Activated CD8-positive, alpha-beta memory T cell treated with anti-CD3 and anti-CD28 coated beads for 1 hour (primary cell): ENCODE measurements around the gene SAMHD1.
A peak's percentile ranks its signal among the peaks of the same experiment; 100 is the strongest.
"Not testable (repeated sequence)": the region's sequence is repeated elsewhere in the genome, so short reads cannot be mapped to it uniquely, and the experiment has no call there.

ENCODE experiments used
- DNase-seq, 2 donors: peaks; one replicate each; pipeline ENCODE4 v3.0.0-alpha.2; 2020; ENCODE audit warnings: low read depth in 1 of 2; ENCODE audit errors: extremely low read depth in 1 of 2

SAMHD1 gene

DNA sequence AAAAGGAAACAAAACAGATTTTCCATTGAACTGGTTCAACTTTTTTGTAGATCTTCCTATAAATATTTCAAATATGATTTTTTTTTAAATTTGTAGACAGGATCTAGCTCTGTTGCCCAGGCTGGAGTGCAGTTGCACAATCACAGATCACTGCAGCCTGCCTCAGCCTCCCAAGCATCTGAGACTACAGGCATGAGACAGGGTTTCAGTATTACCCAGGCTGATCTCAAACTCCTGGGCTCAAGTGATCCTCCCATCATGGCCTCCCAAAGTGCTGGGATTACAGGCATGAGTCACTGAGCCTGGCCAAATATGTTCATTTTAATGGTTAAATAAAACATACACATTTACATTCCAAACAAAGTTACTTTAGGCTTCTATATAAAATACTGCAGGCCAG, 33.6 kb downstream of the SAMHD1 start:
- DNase-seq = no peak

DNA sequence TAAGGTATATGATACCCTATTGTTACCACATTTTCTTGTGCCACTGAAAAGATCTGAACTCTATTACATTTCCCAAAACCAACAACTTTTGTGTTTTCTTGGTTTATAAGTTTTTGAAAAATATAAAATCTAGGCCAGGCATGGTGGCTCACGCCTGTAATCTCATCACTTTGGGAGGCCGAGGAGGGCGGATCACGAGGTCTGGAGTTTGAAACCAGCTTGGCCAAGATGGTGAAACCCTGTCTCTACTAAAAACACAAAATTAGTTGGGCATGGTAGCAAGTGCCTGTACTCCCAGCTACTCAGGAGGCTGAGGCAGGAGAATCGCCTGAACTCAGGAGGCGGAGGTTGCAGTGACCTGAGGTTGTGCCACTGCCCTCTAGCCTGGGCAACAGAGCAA, 34.3 kb downstream of the SAMHD1 start:
- no peak for DNase-seq

DNA sequence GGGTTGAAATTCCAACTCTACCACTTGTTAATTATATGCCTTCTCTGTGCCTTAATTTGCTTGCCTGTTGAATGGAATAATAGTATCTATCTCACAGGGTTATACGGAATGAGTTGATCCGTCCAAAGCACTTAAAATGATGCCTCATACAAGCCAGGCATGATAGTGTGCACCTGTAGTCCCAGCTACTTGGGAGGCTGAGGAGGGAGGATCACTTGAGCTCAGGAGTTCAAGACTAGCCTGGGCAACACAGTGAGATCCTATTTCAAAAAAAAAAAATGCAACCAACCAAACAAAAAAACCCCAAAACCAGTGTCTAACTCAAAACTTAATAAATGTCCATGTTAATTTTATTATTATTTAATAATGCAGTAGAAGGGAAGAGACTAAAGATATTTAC, 35.3 kb downstream of the SAMHD1 start:
- no peak for DNase-seq

DNA sequence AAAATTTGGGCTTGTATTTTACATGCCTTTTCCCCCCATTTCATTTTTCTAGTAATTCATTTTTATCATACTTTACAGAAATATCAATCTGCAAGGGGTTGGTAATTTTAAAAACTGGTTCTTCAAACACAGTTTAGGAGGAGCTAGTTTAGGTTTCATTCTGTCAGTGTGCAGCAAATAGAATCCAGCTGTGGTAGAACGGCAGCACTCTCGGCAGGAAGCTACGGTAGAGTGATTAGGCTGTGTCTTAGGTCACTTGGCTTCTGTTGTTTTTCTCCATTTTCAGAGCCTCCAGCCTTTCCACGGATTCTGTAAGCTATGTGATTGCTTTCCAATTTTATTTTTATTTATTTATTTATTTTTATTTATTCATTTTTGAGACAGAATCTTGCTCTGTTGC, 42.9 kb downstream of the SAMHD1 start:
- no peak for DNase-seq

DNA sequence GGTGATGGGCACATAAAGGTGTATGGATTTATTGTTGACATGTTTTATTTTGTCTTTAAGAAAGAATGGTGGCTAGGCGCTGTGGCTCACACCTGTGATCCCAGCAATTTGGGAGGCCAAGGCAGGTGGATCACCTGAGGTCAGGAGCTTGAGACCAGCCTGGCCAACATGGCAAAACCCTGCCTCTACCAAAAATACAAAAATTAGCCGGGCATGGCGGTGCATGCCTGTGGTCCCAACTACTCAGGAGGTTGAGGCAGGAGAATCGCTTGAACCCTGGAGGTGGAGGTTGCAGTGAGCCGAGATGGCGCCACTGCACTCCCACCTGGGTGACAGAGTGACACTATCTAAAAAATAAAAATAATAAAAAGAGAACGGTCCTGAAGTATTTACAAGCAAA, 45.4 kb downstream of the SAMHD1 start:
- not testable (repeated sequence) for DNase-seq

DNA sequence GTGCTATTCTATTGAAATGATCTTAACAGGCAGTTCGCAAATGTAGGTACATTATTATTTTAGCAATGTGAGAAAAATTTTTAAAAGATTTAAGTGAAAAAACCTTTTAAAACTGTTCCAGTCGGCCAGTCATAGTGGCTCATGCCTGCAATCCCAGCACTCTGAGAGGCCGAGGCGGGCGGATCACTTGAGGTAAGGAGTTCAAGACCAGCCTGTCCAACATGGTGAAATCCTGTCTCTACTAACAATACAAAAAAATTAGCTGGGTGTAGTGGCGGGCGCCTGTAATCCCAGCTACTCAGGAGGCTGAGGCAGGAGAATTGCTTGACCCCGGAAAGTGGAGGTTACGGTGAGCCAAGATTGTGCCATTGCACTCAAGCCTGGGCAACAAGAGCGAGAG, 45.9 kb downstream of the SAMHD1 start:
- DNase-seq = not testable (repeated sequence)

DNA sequence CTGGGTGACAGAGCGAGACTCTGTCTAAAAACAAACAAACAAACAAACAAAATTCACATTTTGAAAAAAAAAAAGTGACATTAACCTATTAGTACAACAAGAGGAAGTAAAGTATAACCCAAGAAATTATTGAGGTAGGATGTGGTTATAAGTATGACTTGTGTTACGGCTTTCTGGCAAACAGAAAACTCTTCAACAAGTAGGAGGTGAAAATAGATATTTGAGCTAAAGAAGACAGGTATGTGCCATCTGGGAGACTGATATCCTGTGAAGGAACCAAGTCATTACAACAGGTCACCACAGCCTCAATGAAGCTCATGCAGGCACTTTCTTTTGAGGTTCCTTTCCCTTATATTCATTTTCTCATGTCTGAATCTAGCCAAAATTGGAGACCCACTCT, 46.8 kb downstream of the SAMHD1 start:
- DNase-seq = no peak

DNA sequence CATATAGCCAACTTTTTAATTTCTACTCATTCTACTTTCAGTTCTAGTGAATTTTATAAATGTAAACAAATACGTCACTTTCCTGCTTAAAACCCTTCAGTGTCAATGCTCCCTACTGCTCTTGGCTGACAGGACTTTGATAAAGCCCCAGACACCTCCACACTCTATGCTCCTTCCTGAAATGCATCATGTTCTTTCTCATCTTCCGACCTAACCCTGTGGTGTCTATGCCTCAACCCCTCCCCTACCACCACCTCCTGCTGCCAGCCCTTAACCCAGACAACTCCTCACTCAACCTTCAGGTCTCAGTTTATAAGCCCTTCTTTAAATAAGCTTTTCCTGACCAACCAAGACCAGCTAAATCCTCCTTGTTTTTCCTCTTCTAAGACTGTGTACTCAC, 56.5 kb downstream of the SAMHD1 start:
- DNase-seq = no peak

DNA sequence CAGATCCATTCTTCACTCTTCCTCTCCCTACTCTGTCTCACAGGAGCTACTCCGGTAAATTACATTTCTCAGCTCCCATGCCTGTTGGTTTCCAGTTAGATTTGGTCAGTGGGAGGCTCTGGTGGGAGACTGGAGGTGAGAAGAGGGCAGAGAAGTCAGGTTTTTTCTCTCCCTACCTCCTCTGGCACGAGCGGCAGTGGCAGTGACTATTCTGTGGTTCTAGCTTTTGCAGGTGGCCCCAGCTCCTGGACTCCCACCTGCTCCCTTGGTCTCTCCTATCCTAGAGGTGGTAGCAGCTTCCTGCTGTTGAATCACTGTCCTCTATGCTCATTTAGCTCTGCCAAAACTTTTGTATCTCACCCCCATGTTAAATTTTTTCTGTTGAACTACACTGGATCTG, 57.7 kb downstream of the SAMHD1 start:
- DNase-seq = no peak

DNA sequence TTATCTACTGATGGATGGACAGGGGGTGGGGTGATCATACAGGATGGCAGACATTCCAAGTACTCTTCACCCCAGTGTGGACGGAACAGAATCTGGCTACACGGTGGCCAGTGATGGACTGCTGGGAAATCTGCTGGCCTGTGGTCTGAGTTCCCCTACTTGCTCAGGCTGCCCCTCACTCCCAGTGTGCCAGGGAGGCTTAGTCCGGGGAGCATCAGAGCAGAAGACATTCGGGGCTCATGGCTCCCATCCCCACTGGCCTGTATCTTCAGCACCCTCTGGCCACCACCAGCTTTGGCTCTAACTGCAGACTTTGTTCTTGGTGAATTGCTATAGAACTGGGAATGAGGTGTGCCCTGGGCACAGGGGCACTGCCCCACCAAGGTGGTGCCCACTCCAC, 60.3 kb downstream of the SAMHD1 start:
- no peak for DNase-seq

DNA sequence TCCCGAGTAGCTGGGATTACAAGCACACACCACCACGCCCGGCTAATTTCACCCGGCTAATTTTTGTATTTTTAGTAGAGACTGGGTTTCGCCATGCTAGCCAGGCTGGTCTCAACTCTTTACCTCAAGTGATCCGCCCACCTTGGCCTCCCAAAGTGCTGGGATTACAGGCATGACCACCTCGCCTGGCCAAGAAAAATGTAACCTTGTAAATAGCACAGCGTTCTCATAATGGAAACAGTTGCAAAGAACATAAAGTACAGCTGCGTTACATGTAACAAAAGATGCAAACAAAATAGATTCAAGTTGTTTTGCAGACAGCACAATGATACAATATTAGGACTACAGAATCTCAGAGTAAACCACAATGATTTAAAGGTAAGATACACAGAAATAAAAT, 60.9 kb downstream of the SAMHD1 start:
- DNase-seq = no peak

DNA sequence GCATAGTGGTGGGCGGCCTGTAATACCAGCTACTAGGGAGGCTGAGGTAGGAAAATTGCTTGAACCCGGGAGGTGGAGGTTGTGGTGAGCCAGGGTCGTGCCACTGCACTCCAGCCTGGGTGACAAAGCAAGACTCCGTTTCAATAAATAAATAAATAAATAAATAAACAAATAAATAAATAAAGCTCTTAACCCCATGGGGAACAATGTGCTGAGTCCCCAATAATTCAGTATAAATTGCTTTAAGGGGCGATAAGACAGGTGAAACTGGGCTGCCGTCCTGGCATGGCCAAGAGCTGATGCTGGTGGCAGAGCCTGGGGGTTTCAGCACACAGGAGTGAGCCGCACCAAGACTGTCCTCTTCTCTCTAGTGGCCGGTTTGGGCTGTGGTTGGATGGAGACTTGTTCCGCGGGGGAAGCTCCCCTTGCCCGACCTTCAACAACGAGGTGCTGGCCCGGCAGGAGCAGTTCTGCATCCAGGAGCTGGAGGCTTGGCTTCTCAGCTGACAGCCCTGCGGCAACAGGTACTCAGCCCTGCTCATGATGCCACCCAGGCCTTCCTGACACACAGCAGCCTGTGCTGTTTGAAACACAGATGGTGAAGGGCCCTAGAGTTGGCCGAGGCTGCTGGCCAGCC, 62.5 kb downstream of the SAMHD1 start:
- no peak for DNase-seq

DNA sequence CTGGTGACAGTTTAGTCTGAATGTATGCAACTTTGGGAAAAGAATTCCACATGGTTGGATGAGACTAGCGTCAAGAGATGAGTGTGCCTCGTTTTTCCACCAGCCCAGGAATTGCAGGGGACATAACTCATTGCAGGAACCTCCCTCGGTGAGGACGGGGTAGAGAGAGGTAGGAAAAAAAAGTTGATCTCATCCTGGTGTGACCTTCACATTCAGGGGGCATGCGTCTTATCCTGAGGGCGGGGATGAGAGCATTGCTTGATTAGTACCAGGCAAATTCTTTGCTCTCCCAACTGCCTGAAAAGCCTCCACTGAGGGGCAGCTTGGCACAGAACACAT, 63.8 kb downstream of the SAMHD1 start:
- no peak for DNase-seq

DNA sequence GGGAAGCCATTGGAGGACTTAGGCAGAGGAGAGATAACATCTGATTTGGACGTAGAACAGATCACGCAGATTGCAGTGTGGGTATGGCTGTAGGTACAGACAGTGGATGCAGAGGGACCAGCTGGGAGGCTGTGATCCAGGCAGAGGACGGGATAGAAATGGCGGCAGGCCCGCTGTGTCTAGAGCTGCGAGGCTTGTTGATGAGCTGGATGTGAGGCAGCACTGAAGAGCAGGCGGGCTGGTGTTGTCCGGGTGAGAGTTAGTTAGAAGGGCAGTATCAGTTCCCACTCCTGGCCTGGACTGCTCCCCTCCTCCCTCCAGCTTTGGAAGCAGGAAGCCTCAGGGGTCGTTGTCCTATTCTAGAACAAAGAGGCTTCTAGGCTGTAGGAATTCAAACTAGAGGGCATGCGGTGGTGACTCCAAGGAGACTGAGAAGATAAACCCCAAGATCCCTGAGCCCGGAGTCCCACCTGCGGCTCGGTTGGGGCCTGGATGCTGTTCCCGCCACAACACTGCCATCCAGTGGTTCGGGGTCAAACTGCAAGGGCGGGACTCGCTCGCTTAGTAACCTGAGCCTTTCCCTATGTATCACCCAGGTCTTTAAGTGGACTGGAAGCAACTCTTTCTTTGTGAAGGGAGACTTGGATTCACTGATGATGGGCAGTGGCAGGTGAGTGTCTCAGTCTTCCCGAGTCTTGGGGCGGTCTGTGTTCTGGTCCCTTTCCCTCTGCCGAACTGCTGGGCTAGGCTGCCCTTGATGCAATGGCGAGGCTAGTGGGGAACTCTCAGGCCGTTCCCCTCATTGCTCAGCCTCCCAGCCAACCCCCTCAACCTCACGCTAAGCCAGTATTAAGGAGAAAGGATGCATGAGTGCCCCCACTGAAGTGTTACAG, 64.4 kb downstream of the SAMHD1 start:
- DNase-seq = peak; percentile 46 to 64

DNA sequence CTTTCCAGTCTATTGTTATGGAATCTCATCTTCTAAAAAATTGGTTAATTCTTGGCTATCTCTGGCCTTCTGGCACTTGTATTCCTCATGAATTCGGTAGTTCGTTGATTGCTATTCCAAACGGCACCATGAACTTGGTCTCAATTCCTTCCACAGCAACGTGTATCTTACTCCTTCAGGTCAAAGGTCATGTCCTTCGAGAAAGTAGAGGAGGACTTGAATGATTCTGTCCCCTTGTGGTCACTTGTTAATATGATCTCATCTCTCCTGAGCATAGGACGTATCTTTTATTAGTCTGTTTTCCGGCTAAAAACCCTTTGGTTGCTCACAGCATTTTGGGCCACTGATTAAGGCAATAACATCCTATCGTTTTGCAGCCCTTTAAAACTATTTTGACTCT, 66.2 kb downstream of the SAMHD1 start:
- no peak for DNase-seq

DNA sequence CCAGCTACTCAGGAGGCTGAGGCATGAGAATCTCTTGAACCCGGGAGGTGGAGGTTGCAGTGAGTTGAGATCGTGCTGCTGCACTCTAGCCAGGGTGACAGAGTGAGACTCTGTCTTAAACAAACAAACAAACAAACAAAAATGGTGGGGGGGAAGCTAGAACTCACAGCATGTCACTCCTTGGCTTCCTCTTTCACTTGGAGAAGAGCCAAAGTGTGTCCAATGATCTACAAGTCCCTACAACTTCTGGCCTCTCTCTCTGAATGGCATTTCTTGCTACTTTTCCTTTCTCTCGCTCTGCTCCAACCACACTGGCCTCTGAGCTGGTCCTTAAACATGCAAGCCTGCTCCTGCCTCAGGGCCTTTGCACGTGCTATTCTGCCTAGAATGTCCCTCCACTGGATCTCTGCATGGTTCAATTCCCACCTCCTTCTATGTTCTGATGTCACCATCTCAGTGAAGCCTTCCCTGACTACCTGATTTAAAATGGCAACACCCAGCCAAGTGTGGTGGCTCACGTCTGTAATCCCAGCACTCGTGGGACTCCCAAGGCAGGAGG, 67.5 kb downstream of the SAMHD1 start:
- DNase-seq = no peak

DNA sequence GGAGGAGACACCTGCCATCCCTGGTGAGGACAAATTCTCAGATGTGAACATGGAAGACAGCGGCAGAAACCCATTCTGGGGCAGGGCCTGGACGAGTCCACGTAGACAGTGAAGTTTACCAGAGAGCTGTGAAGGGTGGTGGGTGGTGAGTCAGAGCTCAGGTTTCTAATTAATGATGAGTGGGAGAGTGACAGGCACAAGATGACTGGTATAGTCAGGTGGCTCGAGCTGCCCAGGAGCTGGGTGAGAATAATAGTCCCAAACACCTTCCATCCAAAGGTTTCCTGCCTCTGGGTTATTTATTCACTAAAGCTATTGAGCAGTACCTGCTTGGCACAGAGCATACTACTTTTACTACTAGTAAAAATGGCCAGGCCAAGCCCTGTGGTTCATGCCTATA, 69.6 kb downstream of the SAMHD1 start:
- DNase-seq = no peak

DNA sequence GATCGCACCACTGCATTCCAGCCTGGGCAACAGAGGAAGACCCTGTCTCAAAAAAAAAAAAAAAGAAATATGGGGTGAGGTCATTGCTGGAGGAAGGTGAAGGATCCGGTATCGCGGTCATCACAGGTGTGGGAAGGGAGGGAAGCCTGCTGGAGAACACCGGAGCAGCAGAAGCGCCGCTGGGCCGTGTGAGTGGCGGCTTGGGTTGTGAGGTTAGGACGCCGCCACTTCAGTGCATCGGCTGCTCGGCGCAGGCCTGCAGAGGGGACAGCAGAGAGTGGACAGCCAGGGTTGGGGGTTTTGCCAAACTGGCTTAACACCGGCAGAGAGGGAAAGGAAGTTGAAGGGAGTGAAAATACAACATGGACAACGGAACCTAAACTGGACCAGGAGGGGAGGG, 70.2 kb downstream of the SAMHD1 start:
- no peak for DNase-seq

DNA sequence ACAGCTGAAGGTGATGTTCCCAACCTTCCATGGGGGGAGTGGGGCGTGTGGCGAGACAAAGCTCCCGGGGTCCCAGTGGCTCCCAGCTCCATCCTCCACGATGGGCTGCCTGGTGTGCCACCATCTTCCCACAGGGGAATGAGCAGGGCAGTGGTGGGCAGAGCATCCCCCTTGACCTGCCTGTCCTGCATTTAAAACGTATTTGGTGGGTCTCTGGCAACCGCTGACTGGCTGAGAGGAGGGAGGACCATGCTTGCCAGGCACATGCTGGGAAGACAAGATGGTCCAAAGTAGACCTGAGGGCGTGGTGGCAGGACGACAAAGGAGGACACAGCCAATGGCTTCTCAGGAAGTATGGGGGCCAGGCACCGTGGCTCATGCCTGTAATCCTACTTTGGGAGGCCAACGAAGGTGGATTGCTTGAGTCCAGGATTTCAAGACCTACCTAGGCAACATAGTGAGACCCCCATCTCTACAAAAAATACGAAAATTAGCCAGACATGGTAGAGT, 70.7 kb downstream of the SAMHD1 start:
- no peak for DNase-seq

DNA sequence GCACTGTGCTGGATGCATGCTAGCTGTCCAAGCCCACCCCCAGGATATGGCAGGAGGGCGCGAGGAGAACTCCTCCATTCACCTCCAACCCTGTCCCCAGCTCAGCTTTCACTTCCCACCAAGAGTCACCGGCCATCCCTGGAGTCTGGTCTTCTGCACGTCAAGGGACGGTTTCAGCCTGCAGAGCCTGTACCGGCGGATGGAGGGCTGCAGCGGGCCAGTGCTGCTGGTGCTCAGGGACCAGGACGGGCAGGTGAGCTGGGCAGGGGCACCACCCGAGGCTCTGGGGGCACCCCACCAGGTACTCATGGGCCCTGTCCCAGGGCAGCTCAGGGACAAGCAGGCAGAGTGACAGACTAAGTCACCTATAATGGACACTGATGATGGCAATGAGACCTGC, 72.6 kb downstream of the SAMHD1 start:
- no peak for DNase-seq

DNA sequence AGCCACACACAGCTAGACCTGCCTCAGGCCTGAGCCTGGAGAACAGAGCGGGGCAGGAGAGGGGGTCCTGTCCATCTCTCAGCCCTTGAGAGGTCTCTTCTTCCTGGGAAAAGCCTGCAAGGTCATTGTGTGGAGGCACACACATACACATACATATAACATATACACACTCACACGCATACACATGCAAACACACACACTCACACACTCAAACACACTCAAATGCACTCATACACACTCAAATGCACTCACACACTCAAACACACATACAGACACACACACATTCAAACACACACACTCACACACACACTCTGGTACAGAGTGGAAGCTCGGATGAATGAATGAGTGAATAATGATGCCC, 75.1 kb downstream of the SAMHD1 start:
- no peak for DNase-seq
